ENCODE data around the gene PIK3R2. TPM values are rescaled to one million over a fixed set of nuclear protein-coding genes. Genes with fewer than 3 reads are reported as not detected.

PIK3R2 gene
- polyA plus RNA-seq, 1 donor from 2014 or later, result 14.8 TPM

DNA sequence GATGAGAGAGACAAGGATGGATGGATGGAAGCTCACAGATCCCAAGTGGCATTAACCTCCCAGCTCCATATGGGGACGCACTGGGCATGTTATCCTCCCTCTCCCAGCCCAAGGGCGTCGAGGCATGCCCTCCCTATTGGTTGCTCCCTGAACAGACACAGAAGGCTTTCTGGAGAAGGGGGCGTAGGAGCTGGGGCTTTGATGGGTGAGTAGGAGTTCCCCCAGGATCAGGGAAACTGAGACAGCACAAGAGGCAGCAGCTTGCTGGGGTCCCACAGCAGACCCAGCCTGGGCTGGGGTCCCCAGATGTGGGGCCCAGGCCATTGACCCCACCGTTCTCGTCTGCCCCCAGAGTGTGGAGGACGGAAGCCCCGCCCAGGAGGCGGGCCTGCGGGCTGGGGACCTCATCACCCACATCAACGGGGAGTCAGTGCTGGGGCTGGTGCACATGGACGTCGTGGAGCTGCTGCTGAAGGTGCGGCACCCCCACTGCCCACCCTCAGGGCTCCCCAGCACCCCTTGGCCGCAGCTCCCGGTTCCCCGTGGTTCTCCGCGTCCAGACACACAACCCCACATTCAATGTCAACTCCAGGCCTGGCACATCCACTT, 7.5 kb upstream of the PIK3R2 start:
- no peak for TF ChIP-seq TAF1 (IDR thresholded peaks at IDR 0.05; ENCODE audit: low read depth)
- TF ChIP-seq, protein P1, sequence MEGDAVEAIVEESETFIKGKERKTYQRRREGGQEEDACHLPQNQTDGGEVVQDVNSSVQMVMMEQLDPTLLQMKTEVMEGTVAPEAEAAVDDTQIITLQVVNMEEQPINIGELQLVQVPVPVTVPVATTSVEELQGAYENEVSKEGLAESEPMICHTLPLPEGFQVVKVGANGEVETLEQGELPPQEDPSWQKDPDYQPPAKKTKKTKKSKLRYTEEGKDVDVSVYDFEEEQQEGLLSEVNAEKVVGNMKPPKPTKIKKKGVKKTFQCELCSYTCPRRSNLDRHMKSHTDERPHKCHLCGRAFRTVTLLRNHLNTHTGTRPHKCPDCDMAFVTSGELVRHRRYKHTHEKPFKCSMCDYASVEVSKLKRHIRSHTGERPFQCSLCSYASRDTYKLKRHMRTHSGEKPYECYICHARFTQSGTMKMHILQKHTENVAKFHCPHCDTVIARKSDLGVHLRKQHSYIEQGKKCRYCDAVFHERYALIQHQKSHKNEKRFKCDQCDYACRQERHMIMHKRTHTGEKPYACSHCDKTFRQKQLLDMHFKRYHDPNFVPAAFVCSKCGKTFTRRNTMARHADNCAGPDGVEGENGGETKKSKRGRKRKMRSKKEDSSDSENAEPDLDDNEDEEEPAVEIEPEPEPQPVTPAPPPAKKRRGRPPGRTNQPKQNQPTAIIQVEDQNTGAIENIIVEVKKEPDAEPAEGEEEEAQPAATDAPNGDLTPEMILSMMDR (IDR thresholded peaks at IDR 0.05; ENCODE audit: poor library complexity, severe bottlenecking), result no peak
- TF ChIP-seq POLR2AphosphoS5 (IDR thresholded peaks at IDR 0.05), result no peak
- no peak for TF ChIP-seq EP300 (conservative IDR thresholded peaks at IDR 0.05; ENCODE audit: poor library complexity, severe bottlenecking)
- TF ChIP-seq, protein P2, sequence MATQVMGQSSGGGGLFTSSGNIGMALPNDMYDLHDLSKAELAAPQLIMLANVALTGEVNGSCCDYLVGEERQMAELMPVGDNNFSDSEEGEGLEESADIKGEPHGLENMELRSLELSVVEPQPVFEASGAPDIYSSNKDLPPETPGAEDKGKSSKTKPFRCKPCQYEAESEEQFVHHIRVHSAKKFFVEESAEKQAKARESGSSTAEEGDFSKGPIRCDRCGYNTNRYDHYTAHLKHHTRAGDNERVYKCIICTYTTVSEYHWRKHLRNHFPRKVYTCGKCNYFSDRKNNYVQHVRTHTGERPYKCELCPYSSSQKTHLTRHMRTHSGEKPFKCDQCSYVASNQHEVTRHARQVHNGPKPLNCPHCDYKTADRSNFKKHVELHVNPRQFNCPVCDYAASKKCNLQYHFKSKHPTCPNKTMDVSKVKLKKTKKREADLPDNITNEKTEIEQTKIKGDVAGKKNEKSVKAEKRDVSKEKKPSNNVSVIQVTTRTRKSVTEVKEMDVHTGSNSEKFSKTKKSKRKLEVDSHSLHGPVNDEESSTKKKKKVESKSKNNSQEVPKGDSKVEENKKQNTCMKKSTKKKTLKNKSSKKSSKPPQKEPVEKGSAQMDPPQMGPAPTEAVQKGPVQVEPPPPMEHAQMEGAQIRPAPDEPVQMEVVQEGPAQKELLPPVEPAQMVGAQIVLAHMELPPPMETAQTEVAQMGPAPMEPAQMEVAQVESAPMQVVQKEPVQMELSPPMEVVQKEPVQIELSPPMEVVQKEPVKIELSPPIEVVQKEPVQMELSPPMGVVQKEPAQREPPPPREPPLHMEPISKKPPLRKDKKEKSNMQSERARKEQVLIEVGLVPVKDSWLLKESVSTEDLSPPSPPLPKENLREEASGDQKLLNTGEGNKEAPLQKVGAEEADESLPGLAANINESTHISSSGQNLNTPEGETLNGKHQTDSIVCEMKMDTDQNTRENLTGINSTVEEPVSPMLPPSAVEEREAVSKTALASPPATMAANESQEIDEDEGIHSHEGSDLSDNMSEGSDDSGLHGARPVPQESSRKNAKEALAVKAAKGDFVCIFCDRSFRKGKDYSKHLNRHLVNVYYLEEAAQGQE (IDR thresholded peaks at IDR 0.05; ENCODE audit: borderline replicate concordance), result no peak
- TF ChIP-seq SMC3 (conservative IDR thresholded peaks at IDR 0.05; ENCODE audit: poor library complexity), result no peak
- no peak for TF ChIP-seq EZH2 (IDR thresholded peaks at IDR 0.05; ENCODE audit: borderline replicate concordance, insufficient read depth, low read length, poor library complexity, severe bottlenecking)
- no peak for TF ChIP-seq RAD21 (conservative IDR thresholded peaks at IDR 0.05)
- TF ChIP-seq MXI1 (conservative IDR thresholded peaks at IDR 0.05; ENCODE audit: poor library complexity, severe bottlenecking), result no peak
- Histone ChIP-seq H3K9me2 (ENCODE audit: insufficient read depth, low read length) (no peaks in the 10 kb centered on the region), H3K36me3 (ENCODE audit: insufficient read depth, low read length) (no peaks in the 10 kb centered on the region), H3K27me3 (ENCODE audit: insufficient read depth, low read depth, low read length) (no peaks in the 10 kb centered on the region), H3K4me2 (ENCODE audit: low read length) (no peak overlapping the region), H3K27ac (ENCODE audit: low read length) (no peak overlapping the region), H3K79me2 (replicated peaks; ENCODE audit: insufficient read depth, low read length) (no peaks in the 10 kb centered on the region), H3K4me3 (ENCODE audit: low read length) (no peak overlapping the region), H2AFZ (ENCODE audit: low read depth, low read length) (no peak overlapping the region), H3K9ac (ENCODE audit: low read length) (no peak overlapping the region), H3K9me3 (ENCODE audit: low read length) (no peaks in the 10 kb centered on the region), H4K20me1 (ENCODE audit: insufficient read depth) (no peaks in the 10 kb centered on the region), H3F3A (ENCODE audit: insufficient read depth, low read length, poor library complexity, severe bottlenecking) (no peaks in the 10 kb centered on the region)

DNA sequence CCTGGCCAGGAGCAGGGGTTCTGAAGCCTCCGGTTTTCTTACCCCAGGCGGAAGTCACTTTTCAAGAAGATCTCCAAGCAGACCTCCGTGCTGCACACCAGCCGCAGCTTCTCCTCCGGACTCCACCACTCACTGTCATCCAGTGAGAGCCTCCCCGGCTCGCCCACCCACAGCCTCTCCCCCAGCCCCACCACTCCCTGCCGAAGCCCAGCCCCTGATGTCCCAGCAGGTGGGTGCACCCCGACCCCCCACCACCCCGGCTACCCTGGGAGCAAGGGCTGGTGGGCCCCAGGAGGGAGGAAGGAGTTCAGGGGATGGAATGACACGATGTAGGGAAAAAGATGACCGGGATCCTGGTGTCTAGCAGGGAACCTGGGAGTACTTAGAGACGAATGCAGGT, 5.6 kb upstream of the PIK3R2 start:
- H3K27me3 ChIP-seq (ENCODE audit: insufficient read depth, low read depth, low read length), result no peaks in the 10 kb centered on the region
- H3K79me2 ChIP-seq (replicated peaks; ENCODE audit: insufficient read depth, low read length), result no peaks in the 10 kb centered on the region
- H4K20me1 ChIP-seq (ENCODE audit: insufficient read depth), result no peaks in the 10 kb centered on the region
- H3K36me3 ChIP-seq (ENCODE audit: insufficient read depth, low read length), result no peaks in the 10 kb centered on the region
- no peak overlapping the region for H3K4me2 ChIP-seq (ENCODE audit: low read length)
- H2AFZ ChIP-seq (ENCODE audit: low read depth, low read length), result no peak overlapping the region
- no peak overlapping the region for H3K4me3 ChIP-seq (ENCODE audit: low read length)
- no peak for TF ChIP-seq POLR2AphosphoS5 (IDR thresholded peaks at IDR 0.05)
- TF ChIP-seq RAD21 (conservative IDR thresholded peaks at IDR 0.05), result no peak
- TF ChIP-seq, protein P2 (IDR thresholded peaks at IDR 0.05; ENCODE audit: borderline replicate concordance), result no peak
- TF ChIP-seq MXI1 (conservative IDR thresholded peaks at IDR 0.05; ENCODE audit: poor library complexity, severe bottlenecking), result no peak
- no peak for TF ChIP-seq EP300 (conservative IDR thresholded peaks at IDR 0.05; ENCODE audit: poor library complexity, severe bottlenecking)
- TF ChIP-seq TAF1 (IDR thresholded peaks at IDR 0.05; ENCODE audit: low read depth), result no peak
- TF ChIP-seq SMC3 (conservative IDR thresholded peaks at IDR 0.05; ENCODE audit: poor library complexity), result no peak
- TF ChIP-seq, protein P1 (IDR thresholded peaks at IDR 0.05; ENCODE audit: poor library complexity, severe bottlenecking), result no peak
- TF ChIP-seq EZH2 (IDR thresholded peaks at IDR 0.05; ENCODE audit: borderline replicate concordance, insufficient read depth, low read length, poor library complexity, severe bottlenecking), result no peak
- H3K9me3 ChIP-seq (ENCODE audit: low read length), result no peaks in the 10 kb centered on the region
- H3F3A ChIP-seq (ENCODE audit: insufficient read depth, low read length, poor library complexity, severe bottlenecking), result no peaks in the 10 kb centered on the region
- H3K27ac ChIP-seq (ENCODE audit: low read length), result no peak overlapping the region
- H3K9me2 ChIP-seq (ENCODE audit: insufficient read depth, low read length), result no peaks in the 10 kb centered on the region
- H3K9ac ChIP-seq (ENCODE audit: low read length), result no peak overlapping the region

All from neural cell (in vitro differentiated cells).